HG03097 (cell line): ENCODE measurements around the gene MAPK8IP1.
A peak's percentile ranks its signal among the peaks of the same experiment; 100 is the strongest.
"Not testable (repeated sequence)": the region's sequence is repeated elsewhere in the genome, so short reads cannot be mapped to it uniquely, and the experiment has no call there.

Experiments
- ATAC-seq: cut with Tn5 transposase; IDR thresholded peaks from one replicate; pipeline ENCODE4 v1.9.1; 2021; ENCODE audit not compliant: unreplicated experiment, low FRiP score

Gene MAPK8IP1

DNA sequence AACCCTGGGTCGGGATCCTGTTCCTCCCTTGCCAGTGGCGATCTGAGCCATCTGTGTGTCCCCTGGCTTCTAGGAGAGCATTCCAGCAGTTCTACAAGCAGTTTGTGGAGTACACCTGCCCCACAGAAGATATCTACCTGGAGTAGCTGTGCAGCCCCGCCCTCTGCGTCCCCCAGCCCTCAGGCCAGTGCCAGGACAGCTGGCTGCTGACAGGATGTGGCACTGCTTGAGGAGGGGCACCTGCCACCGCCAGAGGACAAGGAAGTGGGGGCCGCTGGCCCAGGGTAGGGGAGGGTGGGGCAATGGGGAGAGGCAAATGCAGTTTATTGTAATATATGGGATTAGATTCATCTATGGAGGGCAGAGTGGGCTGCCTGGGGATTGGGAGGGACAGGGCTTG lies 20.1 kb downstream of the MAPK8IP1 start:
- ATAC-seq: not testable (repeated sequence)

DNA sequence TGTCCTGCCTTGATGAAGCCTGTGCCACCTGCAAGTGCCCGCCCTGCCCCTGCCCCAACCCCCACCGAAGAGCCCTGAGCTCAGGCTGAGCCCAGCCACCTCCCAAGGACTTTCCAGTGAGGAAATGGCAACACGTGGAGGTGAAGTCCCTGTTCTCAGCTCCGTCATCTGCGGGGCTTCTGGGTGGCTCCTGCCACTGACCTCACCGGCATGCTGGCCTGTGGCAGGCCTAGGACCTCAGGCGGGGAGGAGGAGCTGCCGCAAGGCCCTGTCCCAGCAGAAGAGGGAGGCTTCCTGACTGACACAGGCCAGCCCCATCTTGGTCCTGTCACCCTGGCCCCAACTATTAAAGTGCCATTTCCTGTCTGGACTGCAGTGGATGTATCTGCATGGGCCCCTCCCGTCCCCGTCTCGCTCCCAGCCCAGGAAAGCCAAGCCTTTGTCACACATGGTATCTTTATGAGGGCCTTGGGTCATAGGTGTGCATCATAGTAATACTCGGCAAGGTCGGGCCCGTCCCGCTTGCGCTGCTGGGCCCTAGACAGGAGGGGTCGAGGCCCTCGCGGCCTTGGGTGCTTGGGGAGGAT lies 20.7 kb downstream of the MAPK8IP1 start:
- no peak for ATAC-seq

DNA sequence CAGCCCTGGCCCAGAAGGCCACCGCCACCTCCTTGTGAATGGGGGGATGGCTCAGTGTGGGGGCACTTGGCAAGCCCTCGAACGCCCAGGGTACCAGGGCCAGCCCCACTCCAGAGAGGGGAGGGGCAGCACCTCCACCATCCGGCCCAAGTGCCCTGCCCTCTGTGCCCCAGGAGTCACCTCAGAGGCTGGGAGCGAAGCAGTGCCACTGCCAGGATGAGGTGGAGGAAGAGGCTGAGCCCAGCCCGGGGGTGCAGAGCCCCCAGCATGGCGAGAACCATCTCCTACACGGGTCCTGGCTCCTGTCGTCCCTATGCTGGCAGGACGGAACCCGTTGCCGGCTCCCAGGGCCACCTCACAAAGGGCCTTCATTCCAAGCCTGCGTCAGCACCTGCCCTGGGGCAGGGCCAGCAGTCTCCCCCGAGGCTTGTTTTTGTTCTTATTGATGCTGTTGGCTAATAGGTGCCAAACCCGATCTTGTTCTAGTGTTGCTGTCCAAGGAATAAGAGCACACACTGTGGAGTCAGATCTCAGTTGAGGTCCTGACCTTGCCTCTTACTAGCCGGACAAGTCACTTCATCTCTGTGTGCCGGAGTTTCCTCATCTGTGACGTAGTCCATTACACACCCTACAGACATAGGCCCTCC lies 21.6 kb downstream of the MAPK8IP1 start, which contains the start of gene FREY1:
TSS of gene FREY1 (minus strand) at position 307 of the 647 bp plus-strand sequence. CDS start at position 281, 26 bp downstream.
- ATAC-seq: no peak

DNA sequence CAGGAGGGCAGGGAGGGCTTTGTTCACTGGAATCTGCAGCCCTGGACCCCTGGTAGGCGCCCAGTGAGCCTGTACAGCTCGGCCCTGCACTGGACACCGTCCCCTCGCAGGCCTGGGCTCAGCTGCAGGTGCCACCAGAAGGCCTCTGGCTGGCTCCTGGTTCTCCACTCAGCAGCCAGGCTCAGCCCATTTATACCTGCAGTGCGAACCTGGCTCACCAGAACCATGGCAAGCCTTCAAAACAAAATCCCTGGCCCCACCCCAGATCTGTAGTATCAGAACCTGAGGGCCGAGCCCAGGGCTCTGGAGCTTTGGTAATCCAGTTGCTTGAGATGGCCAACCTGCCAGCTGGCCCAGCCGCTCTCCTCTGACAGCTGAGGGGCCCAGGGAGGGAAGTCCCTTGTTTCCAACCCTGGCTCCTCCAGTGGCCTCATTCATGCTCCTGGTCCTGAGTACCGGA lies 22.5 kb downstream of the MAPK8IP1 start:
- ATAC-seq: no peak

DNA sequence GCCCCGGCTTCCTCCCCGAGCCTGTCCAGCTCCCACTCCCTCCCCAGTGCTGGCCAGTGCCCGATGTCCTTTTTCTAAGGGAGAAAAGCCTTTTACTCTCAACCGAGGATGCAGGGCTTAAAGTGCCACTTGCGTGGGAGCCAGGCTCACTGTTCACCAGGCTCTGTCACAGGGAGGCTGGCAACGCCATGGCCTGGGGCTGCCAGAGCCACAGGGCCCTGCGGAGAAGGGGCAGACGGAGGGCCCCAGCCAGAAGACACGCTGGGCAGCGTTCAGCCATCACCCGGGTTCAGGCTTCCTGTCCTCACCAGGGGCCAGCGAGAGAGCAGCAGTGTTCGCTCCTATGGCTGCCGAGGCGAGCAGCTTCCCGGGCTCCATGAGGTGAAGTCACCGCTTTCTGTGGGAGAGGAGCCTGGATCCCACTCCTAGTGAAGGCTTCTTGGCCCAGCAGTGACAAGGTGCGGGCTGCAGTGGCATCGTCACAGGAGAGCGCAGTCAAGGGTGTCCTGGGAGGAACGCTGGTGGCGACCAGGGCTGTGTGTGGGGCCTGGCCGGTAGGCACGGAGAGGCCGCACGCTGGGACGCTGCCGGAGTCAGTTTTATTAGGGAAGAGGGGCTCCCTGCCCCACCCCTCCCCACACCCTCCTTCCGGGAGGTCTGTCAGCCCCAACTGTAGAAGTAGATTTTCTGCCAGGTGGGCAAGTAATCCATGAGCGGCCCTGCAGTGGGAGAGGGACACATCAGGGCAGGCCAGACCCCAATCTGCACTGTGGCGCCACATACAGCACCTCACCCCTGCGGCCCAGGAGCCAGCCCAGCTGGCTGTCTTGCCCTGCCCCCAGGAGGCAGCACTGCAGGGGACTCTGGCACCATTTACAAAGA lies 24.4 kb downstream of the MAPK8IP1 start:
- ATAC-seq: no peak

DNA sequence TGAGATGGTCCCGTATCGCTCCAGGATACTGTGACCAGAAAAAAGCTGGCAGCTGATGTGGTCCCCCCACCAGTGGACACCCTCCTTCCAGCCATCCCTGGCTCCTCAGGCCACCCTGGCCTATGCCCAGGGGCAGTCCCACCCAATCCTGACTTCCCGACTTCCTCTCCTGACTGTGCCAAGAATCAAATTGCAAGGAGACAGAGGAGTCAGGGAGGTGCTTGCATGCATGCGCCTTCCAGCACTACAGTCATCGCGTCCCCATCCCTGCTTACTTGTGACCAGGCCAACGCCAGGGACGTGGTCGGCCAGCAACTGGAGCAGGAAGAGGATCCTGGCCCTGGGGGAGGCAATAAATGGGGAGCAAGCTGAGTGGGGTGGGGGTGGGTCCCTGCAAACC lies 25.2 kb downstream of the MAPK8IP1 start:
- no peak for ATAC-seq

DNA sequence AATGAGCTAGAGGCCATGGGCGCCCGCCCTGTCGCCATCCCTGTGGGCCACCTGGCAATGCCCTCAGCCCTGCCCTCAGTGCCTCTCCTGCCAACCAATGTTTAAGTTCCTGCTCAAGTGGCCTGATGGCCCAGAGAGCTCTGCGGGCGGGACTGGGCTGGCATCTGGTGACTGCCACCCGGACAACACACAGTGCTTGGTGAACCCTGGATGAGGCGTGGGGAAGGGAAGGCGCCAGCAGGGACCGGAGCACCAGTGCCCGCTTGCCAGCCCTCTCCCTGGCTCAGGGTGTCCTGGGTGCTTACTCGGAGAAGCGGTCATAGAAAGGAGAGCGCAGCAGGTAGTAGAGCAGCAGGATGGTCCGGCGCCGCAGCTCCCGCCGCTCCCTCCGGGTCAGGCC lies 28.1 kb downstream of the MAPK8IP1 start:
- no peak for ATAC-seq

DNA sequence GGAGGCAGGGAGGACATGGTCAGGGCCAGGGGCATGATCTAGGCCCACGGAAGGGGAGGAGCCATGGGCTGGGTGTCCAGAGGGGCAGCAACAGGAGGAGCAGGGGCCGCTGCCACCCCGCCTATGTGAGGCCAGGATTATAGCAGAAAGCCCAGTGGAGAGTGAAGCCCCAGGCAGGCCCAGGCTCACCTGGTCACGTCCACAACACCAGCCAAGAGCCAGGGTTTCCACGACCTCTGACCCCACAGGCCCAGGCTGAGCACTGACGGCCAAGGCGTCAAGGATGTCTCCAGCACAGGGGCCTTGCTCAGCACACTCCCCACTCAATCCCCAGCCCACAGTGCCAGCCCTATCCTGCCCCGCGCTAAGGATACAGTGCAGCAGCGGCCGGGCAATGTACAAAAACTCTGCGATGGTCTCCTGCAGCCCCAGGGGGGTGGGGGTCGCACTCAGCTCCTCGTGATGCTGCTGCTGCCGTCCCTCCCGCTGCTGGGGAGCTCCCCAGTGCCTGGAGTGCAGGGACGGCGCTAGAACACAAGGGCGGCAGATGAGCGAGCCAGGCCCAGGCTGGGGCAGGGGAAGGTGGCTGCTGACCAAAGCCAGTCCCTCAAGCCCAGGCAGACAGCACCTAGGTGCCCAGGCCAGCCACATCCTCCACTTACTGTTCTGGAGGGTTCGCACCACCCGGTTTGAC lies 28.6 kb downstream of the MAPK8IP1 start:
- no peak for ATAC-seq

DNA sequence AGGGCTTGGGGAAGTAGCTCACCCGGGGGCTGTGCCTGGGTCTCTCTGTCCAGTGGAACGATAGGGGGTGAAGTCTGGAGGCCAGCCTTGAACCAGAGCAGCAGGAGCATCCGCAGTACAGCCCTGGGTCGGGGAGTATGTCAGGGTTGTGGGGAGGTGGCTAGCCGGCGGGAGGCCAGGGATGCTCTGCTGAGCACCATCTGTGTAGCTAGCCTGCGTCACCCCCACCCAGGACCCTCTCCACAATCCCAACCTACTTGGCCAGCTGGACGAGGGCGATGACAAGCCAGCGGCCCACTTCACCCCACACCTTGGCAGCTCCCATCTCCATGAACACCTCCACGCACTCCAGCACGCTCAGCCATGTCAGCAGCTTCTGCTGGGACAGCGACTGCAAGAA lies 30.0 kb downstream of the MAPK8IP1 start:
- ATAC-seq: no peak

DNA sequence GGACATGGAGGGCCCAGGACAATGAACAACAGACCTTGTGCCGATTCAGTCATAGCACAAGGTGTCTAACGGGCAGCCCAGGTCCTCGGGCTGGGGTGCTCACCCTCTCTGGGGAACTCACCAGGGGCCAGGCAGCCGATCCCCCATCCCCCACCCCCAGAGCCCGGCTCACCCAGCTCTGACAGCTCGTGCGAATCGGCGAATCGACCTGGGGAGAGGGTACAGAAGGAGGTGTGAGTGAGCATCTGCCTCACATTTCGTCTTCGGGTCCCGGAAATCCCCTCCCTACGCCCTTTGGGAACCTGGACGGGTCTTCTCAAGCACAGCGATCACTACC lies 31.8 kb downstream of the MAPK8IP1 start:
- no peak for ATAC-seq

DNA sequence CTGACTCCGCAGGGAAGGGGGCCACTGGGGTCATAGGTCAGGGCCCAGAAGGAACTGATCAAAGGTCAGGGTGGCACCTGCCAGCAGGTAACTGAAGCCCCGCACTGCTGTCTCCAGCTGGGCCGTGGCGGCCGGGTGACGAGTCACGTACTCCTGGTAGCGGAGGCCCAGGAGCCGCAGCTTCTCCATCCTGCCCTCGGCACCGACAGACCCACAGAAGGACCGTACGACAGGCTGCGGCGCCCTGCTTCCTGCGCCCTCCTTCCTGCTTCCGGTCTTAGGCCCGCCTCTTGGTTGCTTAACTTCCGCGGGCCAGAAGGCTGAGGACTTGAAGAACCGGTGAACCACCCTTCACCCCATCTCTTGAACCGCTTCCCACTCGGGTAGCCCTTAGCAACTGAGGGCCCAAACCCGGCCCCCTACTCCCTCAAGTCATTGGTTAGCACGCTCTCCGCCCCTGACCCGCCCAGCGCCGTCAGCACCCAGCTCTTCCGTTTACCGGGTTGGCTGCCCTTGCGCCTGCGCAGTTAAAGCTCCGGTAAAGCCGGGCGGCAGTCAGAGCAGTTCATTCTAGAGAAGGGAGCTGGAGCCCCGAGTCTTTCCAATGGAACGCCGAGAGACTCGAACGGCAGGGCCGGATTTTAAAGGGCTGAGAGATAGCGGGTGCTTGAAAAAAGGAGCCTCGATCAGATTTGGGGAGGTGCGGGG lies 32.3 kb downstream of the MAPK8IP1 start, which contains the start of gene PEX16:
TSS of gene PEX16 (minus strand) at position 255 of the 708 bp plus-strand sequence. CDS start at position 189, 66 bp downstream.
- ATAC-seq: peak; percentile 81

DNA sequence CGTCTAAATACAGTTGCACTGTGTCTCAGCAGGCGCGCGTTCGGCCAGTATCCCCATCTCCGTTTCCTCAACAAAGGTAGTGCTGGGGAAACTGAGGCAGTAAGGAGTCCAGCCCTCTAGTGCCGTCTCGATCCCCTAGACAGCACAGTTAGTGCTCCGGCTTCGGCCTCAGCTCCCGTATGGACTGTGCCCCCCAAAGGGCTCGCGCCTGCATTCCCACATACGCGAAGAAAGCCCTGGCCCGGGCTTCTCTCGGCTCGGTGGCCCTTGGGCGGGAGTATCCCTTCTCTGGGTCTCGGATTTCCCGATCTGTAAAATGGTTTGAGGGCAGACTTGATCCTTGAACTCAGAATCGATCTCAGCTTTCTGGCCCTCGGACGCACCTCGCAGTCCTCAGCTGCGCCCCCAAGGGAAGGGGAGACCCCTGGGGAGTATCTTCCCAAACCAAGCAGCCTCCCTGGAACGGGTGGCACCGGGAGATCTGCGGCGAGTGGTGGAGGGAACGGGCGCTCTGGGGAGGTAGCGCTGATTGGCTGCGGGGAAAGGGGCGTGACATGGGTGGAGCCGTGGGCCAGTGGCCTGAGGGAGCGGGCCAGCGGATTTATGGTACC lies 33.0 kb downstream of the MAPK8IP1 start:
- peak; percentile 22 for ATAC-seq

DNA sequence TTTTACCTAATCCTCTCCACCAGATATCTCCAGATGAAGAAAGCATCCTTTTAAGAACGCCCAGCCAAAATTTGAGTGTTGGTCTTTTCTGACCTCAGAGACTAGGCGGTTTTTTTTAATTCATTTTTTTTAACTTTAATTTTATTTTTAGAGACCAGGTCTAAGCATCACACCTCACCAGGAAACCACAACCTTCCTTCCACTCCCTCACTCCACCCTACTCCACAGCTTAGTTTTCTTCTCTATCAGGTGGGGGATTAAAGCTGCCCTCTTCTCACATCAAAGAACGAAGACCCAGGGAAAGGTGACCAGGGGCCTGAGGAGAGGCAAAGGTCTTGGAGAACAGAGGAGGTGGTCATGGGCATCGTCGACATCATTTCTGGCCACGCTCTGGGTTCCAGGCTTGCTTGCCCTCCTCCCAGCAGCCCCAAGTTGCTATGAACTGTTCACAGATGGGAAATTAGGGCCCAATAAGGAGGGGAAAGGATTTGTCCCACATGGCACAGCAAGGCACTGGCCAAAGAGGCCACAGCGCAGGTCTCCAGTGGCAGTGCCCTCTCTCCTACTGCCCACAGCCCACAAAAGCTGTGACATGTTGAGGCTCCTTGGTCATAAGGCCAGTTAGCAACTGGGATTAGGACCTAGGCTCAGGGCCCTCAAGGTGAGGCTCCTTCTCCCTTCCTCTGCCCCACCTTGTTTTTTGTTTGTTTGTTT lies 33.7 kb downstream of the MAPK8IP1 start:
- no peak for ATAC-seq

DNA sequence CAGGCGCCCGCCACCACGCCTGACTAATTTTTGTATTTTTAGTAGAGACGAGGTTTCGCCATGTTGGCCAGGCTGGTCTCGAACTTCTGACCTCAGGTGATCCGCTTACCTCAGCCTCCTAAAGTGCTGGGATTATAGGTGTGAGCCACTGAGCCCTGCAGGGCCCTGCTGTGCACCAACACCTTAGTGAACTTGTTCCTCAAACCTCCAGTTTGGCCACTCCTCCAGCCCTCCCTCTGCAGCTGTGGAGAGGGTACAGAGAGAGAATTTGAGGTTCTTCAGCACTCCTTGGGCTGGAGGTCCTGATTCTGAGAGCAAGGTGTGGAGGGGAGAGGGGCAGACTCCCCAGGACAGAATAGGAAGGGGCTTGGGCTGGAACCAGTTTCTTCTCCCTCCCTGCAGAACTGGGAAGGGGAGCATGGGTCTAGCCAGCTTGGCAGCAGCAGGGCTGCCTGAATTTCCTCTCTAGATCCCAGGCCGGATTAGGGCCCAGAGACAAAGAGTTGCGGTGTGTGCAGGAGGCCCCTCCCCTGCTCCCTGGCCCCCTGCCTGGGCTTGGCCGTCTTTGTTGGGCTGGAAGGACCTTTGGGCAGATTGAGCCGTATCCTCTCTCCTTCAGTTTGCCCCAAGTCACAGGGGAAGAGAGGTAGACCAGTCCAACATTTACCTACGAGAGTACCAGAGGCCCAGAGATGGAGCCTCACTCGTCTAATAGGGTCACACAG lies 34.5 kb downstream of the MAPK8IP1 start:
- no peak for ATAC-seq

DNA sequence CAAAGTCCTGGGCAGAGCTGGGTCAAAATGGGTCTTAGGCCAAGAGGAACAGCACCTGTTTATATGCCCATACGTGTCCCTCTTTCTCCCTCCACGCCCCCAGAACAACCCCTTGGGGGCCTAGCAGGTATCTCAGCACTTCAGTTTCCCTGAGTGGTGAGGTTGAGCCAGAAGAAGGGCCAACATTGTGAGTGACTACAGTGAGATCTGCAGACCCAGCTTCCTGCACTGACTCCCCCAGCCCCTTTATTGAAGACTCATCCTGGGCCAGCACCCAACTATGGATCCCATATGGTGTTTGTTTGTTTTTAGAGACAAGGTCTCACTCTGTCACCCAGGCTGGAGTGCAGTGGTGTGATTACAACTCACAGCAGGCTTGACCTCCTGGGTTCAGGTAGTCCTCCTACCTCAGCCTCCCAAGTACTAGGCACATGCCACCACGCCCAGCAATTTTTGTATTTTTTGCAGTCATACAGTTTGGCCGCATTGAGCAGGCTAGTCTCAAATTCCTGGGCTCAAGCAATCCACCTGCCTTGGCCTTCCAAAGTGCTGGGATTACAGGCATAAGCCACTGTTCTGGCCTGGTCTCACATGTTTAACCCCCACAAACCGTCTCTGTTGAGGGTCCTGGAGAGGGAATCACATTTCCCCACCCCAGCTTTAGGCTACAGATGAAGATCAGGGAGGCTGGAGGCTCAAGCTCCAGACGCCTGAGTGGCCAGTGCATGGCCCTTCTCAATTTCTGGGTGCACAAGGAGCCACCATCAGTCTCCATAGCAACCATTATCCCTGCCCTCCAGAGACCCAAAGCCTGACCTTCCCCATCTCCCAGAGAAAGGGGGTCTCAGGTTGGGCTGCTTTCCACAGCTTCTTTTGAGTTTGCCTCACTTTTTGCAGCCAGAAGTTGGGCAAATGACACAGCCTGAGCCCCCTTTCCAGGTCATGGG lies 35.4 kb downstream of the MAPK8IP1 start:
- ATAC-seq: no peak

DNA sequence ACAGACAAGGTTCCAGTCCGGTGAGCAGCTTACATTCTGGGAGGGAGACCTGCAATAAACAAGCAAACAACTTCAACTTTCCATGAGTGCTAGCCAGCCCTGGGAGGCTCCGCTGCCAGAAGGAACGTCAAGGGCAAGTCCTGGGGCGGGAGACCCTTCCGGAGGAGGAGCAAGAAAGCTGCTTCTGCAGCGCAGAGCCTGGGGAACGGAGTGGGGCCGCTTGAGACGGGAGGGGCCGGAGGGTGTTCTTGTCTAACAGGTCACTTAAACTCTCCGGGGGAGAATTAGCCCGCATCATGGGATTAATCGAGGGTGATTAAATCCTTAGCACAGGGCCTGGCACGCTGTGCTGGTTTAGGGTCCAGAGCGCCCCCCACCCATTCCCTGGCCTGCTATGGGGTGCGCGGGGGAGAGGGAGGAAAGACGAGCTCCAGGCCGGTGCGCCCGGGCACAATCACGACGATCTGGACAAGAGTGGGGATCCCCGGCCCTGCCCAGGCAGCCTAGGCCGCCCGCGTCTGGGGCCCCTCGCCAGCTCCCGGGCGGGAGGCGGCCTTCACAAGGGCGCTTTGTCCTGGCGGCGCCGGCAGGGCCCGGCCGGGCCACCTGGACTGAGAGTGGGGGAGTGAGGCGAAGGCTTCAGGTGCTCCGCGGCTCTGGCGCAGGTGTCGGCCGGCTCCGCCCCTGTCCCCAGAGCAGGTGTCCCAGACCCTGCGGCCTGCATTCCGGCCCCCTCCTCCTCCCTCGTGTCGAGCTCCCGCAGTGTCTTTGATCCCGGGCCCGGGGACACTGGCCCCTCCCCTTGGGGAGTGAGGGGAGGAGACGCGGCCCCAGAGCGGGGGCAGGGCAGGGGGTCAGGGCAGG lies 36.3 kb downstream of the MAPK8IP1 start:
- no peak for ATAC-seq
